HCT116 (cell line): ENCODE data around the gene BHMT. TPM values are rescaled to one million over a fixed set of nuclear protein-coding genes. Genes with fewer than 3 reads are reported as not detected.

Source experiments
- ATAC-seq: fragments of 200-7000 bp; cut with Tn5 transposase; 2 replicates; pipeline ENCODE4 v1.9.1; 2020; ENCODE audit warnings: mild to moderate bottlenecking, moderate library complexity
- BruUV-seq: library from RNA; stranded (reverse); fragments of 400-500 nt; replicated peaks from 2 replicates; lab custom pipeline; 2021; lab: Mats Ljungman, UMichigan
- CTCF ChIA-PET: fragments of 300-600 bp; sonication (Branson Sonifier 250); formaldehyde crosslinking; loops from one replicate; lab custom pipeline; 2021; ENCODE audit warnings: antibody characterized with exemption; lab: Charles Lee
- POLR2A ChIA-PET: fragments of 300-600, 350-600 bp; sonication (Branson Sonifier 250); formaldehyde crosslinking; loops from one replicate; lab custom pipeline; 2021; ENCODE audit warnings: antibody characterized with exemption; lab: Charles Lee
- RAD21 ChIA-PET, 2 experiments: fragments of 300-600 bp; sonication (Branson Sonifier 250); formaldehyde crosslinking; loops; one replicate each; lab custom pipeline; 2023; ENCODE audit warnings: low total read pairs in 2 of 2; ENCODE audit not compliant: uncharacterized antibody in 2 of 2, unreplicated experiment in 2 of 2, low non-redundant PET in 1 of 2; lab: Charles Lee
- DNase-seq: peaks from one replicate; pipeline ENCODE4 v3.0.0-alpha.2; 2010; ENCODE audit warnings: low read depth, low spot score
- H2AFZ ChIP-seq: fragments of 200-600 bp; shearing (Covaris generic), sonication (generic); 2 replicates; pipeline ENCODE4 v1.6.1; 2017; ENCODE audit warnings: low read depth, mixed run types, mixed read lengths, antibody characterized with exemption, low read length; ENCODE audit not compliant: poor library complexity, severe bottlenecking
- H3K27ac ChIP-seq: 2 replicates; pipeline ENCODE4 v1.5.1; 2012; ENCODE audit warnings: low read depth, low read length
- H3K27me3 ChIP-seq: fragments of 200-600 bp; sonication (generic); 2 replicates; pipeline ENCODE4 v1.6.1; 2016; ENCODE audit warnings: mixed run types, low read length, mixed read lengths; ENCODE audit not compliant: insufficient read depth
- H3K36me3 ChIP-seq, 2 experiments: fragments of 200-500 bp in 1 of 2; fragments of 200-600 bp in 1 of 2; sonication (Bioruptor generic) in 1 of 2; sonication (generic) in 1 of 2; 2 replicates each; pipeline versions ENCODE4 v1.5.1 to v1.6.1; 2014 to 2016; ENCODE audit warnings: low read length in 2 of 2, inconsistent platforms in 1 of 2, mixed read lengths in 1 of 2, mixed run types in 1 of 2; ENCODE audit not compliant: insufficient read depth in 2 of 2, control insufficient read depth in 1 of 2
- H3K4me1 ChIP-seq, 2 experiments: fragments of 200-600 bp in 1 of 2; sonication (generic) in 1 of 2; 2 replicates each; pipeline versions ENCODE4 v1.5.1 to v1.6.1; 2012 to 2017; ENCODE audit warnings: low read length in 2 of 2, inconsistent platforms in 1 of 2, mild to moderate bottlenecking in 1 of 2, mixed read lengths in 1 of 2, mixed run types in 1 of 2, moderate library complexity in 1 of 2; ENCODE audit not compliant: insufficient read depth in 2 of 2, control insufficient read depth in 1 of 2
- H3K4me2 ChIP-seq: fragments of 200-600 bp; sonication (generic); 2 replicates; pipeline ENCODE4 v1.6.1; 2017; ENCODE audit warnings: mixed run types, low read length, mixed read lengths
- H3K4me3 ChIP-seq, 2 experiments: fragments of 200-600 bp in 1 of 2; sonication (generic) in 1 of 2; replicated peaks in 1 of 2; 2 replicates each; pipeline ENCODE4 v1.5.1; 2011 to 2016; ENCODE audit warnings: low read length in 2 of 2, control low read depth in 1 of 2, low read depth in 1 of 2, mild to moderate bottlenecking in 1 of 2, mixed read lengths in 1 of 2, mixed run types in 1 of 2
- H3K79me2 ChIP-seq: fragments of 200-600 bp; sonication (generic); 2 replicates; pipeline ENCODE4 v1.6.1; 2017; ENCODE audit warnings: mild to moderate bottlenecking, mixed run types, low read length, moderate library complexity, mixed read lengths; ENCODE audit not compliant: insufficient read depth
- H3K9ac ChIP-seq: fragments of 200-600 bp; sonication (generic); 2 replicates; pipeline ENCODE4 v1.6.1; 2016; ENCODE audit warnings: low read length, mixed read lengths
- H3K9me2 ChIP-seq: fragments of 200-600 bp; sonication (generic), shearing (Covaris generic); 2 replicates; pipeline ENCODE4 v1.6.1; 2017; ENCODE audit warnings: mixed run types, mild to moderate bottlenecking, moderate library complexity; ENCODE audit not compliant: insufficient read depth
- H3K9me3 ChIP-seq, 2 experiments: fragments of 200-500 bp in 1 of 2; fragments of 200-600 bp in 1 of 2; sonication (Bioruptor generic) in 1 of 2; sonication (generic) in 1 of 2; 2 replicates each; pipeline ENCODE4 v1.6.1; 2014 to 2017; ENCODE audit warnings: low read length in 2 of 2, mixed read lengths in 2 of 2, inconsistent platforms in 1 of 2, low read depth in 1 of 2, mild to moderate bottlenecking in 1 of 2, mixed run types in 1 of 2, moderate library complexity in 1 of 2; ENCODE audit not compliant: control insufficient read depth in 1 of 2, insufficient read depth in 1 of 2
- H4K20me1 ChIP-seq: fragments of 200-600 bp; sonication (generic), shearing (Covaris generic); 2 replicates; pipeline ENCODE4 v1.6.1; 2017; ENCODE audit warnings: mixed run types, mild to moderate bottlenecking, moderate library complexity; ENCODE audit not compliant: insufficient read depth
- ELF1 ChIP-seq: IDR thresholded peaks from 2 replicates; pipeline ENCODE4 v1.6.1; 2012; ENCODE audit warnings: low read depth, borderline replicate concordance
- RAD21 ChIP-seq: IDR thresholded peaks from 2 replicates; pipeline ENCODE4 v1.6.1; 2012; ENCODE audit warnings: low read depth, mild to moderate bottlenecking
- REST ChIP-seq: IDR thresholded peaks from 2 replicates; pipeline ENCODE4 v1.6.1; 2012; ENCODE audit warnings: low read depth
- SRF ChIP-seq: IDR thresholded peaks from 2 replicates; pipeline ENCODE4 v1.6.1; 2012; ENCODE audit warnings: low read depth
- TCF7L2 ChIP-seq: IDR thresholded peaks from 2 replicates; pipeline ENCODE4 v1.7.0; 2011; ENCODE audit warnings: borderline replicate concordance, inconsistent platforms; ENCODE audit not compliant: insufficient read depth, insufficient read length; ENCODE audit errors: extremely low read depth
- ZNF274 ChIP-seq: fragments of 200-500 bp; sonication (Bioruptor generic); IDR thresholded peaks from 2 replicates; pipeline ENCODE4 v1.6.1; 2014; ENCODE audit warnings: mild to moderate bottlenecking, low read depth, low read length, inconsistent platforms
- intact Hi-C: fragments of 100-400 bp; cut with micrococcal nuclease; formaldehyde crosslinking; loops from 2 replicates; pipeline ENCODE4 v1.10.0; 2022
- total RNA-seq: library from RNA; stranded (reverse); gene quantifications from one replicate; pipeline ENCODE4 v1.2.1, GENCODE V29; 2021; ENCODE audit not compliant: unreplicated experiment
- TF ChIP-seq, protein P1 (sequence below), 3 experiments: fragments of 200-600 bp in 1 of 3; sonication (generic) in 1 of 3; IDR thresholded peaks in 2 of 3; conservative IDR thresholded peaks in 1 of 3; 2 replicates each; pipeline ENCODE4 v1.5.1; 2012 to 2017; ENCODE audit warnings: low read depth in 2 of 3, low read length in 2 of 3, antibody characterized with exemption in 1 of 3, borderline replicate concordance in 1 of 3, control low read depth in 1 of 3, mild to moderate bottlenecking in 1 of 3, mixed read lengths in 1 of 3, mixed run types in 1 of 3, moderate library complexity in 1 of 3; ENCODE audit not compliant: insufficient read depth in 1 of 3

The BHMT gene
- total RNA-seq, 1 experiment from 2014 or later = 0.44 TPM

GRCh38 chr5:79109527-79110492, 1.8 kb upstream of the BHMT start:
- Histone ChIP-seq H3K4me2 (peak overlapping the region; percentile 23), H3K9ac (no peak overlapping the region), H3K36me3 (no peaks in the 10 kb centered on the region), H3K9me2 (no peaks in the 10 kb centered on the region), H3K27ac (no peak overlapping the region), H3K27me3 (no peaks in the 10 kb centered on the region), H4K20me1 (no peaks in the 10 kb centered on the region), H3K4me1 (no peaks in the 10 kb centered on the region), H3K9me3 (no peaks in the 10 kb centered on the region), H2AFZ (peak overlapping the region; percentile 17), H3K4me3 (no peak overlapping the region), H3K79me2 (no peaks in the 10 kb centered on the region)
- DNase-seq = peak; percentile 29
- CTCF ChIA-PET = interaction anchor here (1.0 to 2.0 kb wide), 3 partner anchors 23 to 89 kb away, joined by 5 to 11 read pairs (median 7); no protein-coding TSS in a partner anchor
- peak; percentile 92 for ATAC-seq
- POLR2A ChIA-PET = no interaction called here
- RAD21 ChIA-PET = no interaction called here
- TF ChIP-seq ZNF274 = no peak
- no peak for TF ChIP-seq REST
- TF ChIP-seq, protein P1, sequence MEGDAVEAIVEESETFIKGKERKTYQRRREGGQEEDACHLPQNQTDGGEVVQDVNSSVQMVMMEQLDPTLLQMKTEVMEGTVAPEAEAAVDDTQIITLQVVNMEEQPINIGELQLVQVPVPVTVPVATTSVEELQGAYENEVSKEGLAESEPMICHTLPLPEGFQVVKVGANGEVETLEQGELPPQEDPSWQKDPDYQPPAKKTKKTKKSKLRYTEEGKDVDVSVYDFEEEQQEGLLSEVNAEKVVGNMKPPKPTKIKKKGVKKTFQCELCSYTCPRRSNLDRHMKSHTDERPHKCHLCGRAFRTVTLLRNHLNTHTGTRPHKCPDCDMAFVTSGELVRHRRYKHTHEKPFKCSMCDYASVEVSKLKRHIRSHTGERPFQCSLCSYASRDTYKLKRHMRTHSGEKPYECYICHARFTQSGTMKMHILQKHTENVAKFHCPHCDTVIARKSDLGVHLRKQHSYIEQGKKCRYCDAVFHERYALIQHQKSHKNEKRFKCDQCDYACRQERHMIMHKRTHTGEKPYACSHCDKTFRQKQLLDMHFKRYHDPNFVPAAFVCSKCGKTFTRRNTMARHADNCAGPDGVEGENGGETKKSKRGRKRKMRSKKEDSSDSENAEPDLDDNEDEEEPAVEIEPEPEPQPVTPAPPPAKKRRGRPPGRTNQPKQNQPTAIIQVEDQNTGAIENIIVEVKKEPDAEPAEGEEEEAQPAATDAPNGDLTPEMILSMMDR (IDR thresholded peaks at IDR 0.05 in 2 of 3, conservative IDR thresholded peaks at IDR 0.05 in 1 of 3; ENCODE audit: borderline replicate concordance in 1 of 3, insufficient read depth in 1 of 3, low read depth in 2 of 3, low read length in 2 of 3) = peak; percentile 54 to 84 (median 81); a peak in 5 of 6 replicates
- no peak for TF ChIP-seq TCF7L2
- TF ChIP-seq RAD21 = peak; percentile 60
- no peak for TF ChIP-seq ELF1
- TF ChIP-seq SRF = no peak
- intact Hi-C loops = loop anchor here (1.0 to 10.0 kb wide), 2 partner anchors 85 to 215 kb away; no protein-coding TSS in a partner anchor
- no TSS peak for BruUV-seq
